Measurements from ENCODE around the gene KRAS. TPM values are rescaled to one million over a fixed set of nuclear protein-coding genes. Genes with fewer than 3 reads are reported as not detected.

Gene KRAS
- total RNA-seq, 2 experiments from 2014 or later = 8.6 to 39.1 TPM

- H3K36me3 ChIP-seq (ENCODE audit: insufficient read depth, low read length) = no peaks in the 10 kb centered on the region
- intact Hi-C loops (cut with micrococcal nuclease; ENCODE audit: unreplicated experiment) = no loop called here
- no peaks in the 10 kb centered on the region for H4K20me1 ChIP-seq (ENCODE audit: insufficient read depth, low read length)
- no peak for DNase-seq (ENCODE audit: low spot score)
- H3K27ac ChIP-seq (ENCODE audit: low read depth, low read length, poor library complexity, severe bottlenecking) = peak overlapping the region; percentile 20
- H3K4me3 ChIP-seq (ENCODE audit: low read depth, low read length, poor library complexity, severe bottlenecking) = peak overlapping the region; percentile 10
- POLR2A ChIA-PET = interaction anchor here (0.5 to 2.6 kb wide), 6 partner anchors 9 to 108 kb away, joined by 3 to 21 read pairs (median 4); partner anchors contain the start of gene KRAS
- peaks cover 20% of the 10 kb centered on the region for H3K4me1 ChIP-seq (ENCODE audit: insufficient read depth, low read length, poor library complexity, severe bottlenecking)
- H2AFZ ChIP-seq (ENCODE audit: low read length) = peak overlapping the region; percentile 85
- no TSS peak for BruUV-seq (replicated peaks)
- H3K79me2 ChIP-seq (ENCODE audit: insufficient read depth, low read depth, low read length) = no peaks in the 10 kb centered on the region
- H3K4me2 ChIP-seq (ENCODE audit: low read length) = peak overlapping the region; percentile 62
- no peaks in the 10 kb centered on the region for H3K9me3 ChIP-seq (ENCODE audit: low read length)
- H3K9me2 ChIP-seq (ENCODE audit: insufficient read depth, low read length) = no peaks in the 10 kb centered on the region
- TF ChIP-seq CTCF (conservative IDR thresholded peaks at IDR 0.05; ENCODE audit: low read length) (no peak), EZH2phosphoT487 (IDR thresholded peaks at IDR 0.05; ENCODE audit: borderline replicate concordance, low read depth, low read length) (no peak)
- CTCF ChIA-PET (ENCODE audit: unreplicated experiment) = no interaction called here
Observed at GRCh38 chr12:25263594-25263993, 12.9 kb upstream of the KRAS start.

GRCh38 chr12:25262389-25263074, 11.8 kb upstream of the KRAS start:
- ChIA-PET CTCF (ENCODE audit: unreplicated experiment) (interaction anchor here (0.6 kb wide), 1 partner anchor 268 kb away, joined by 3 read pairs; no protein-coding TSS in a partner anchor), POLR2A (interaction anchor here (0.6 to 2.6 kb wide), 4 partner anchors 11 to 137 kb away, joined by 3 to 21 read pairs (median 4); partner anchors contain the start of gene KRAS)
- no peak overlapping the region for H3K4me3 ChIP-seq (ENCODE audit: low read depth, low read length, poor library complexity, severe bottlenecking)
- no peak overlapping the region for H2AFZ ChIP-seq (ENCODE audit: low read length)
- no peaks in the 10 kb centered on the region for H3K36me3 ChIP-seq (ENCODE audit: insufficient read depth, low read length)
- no peaks in the 10 kb centered on the region for H4K20me1 ChIP-seq (ENCODE audit: insufficient read depth, low read length)
- peaks cover 20% of the 10 kb centered on the region for H3K4me1 ChIP-seq (ENCODE audit: insufficient read depth, low read length, poor library complexity, severe bottlenecking)
- no peak overlapping the region for H3K4me2 ChIP-seq (ENCODE audit: low read length)
- TF ChIP-seq EZH2phosphoT487 (IDR thresholded peaks at IDR 0.05; ENCODE audit: borderline replicate concordance, low read depth, low read length) = no peak
- BruUV-seq (replicated peaks) = no TSS peak
- no peak for DNase-seq (ENCODE audit: low spot score)
- H3K27ac ChIP-seq (ENCODE audit: low read depth, low read length, poor library complexity, severe bottlenecking) = no peak overlapping the region
- H3K79me2 ChIP-seq (ENCODE audit: insufficient read depth, low read depth, low read length) = no peaks in the 10 kb centered on the region
- no peaks in the 10 kb centered on the region for H3K9me2 ChIP-seq (ENCODE audit: insufficient read depth, low read length)
- intact Hi-C loops (cut with micrococcal nuclease; ENCODE audit: unreplicated experiment) = no loop called here
- H3K9me3 ChIP-seq (ENCODE audit: low read length) = no peaks in the 10 kb centered on the region

GRCh38 chr12:25257590-25258324, 7.0 kb upstream of the KRAS start:
- Histone ChIP-seq H3K4me2 (ENCODE audit: low read length) (no peak overlapping the region), H3K27ac (ENCODE audit: low read depth, low read length, poor library complexity, severe bottlenecking) (no peak overlapping the region), H3K36me3 (ENCODE audit: insufficient read depth, low read length) (no peaks in the 10 kb centered on the region), H3K4me1 (ENCODE audit: insufficient read depth, low read length, poor library complexity, severe bottlenecking) (peaks cover 22% of the 10 kb centered on the region), H3K9me3 (ENCODE audit: low read length) (no peaks in the 10 kb centered on the region), H4K20me1 (ENCODE audit: insufficient read depth, low read length) (no peaks in the 10 kb centered on the region), H3K4me3 (ENCODE audit: low read depth, low read length, poor library complexity, severe bottlenecking) (no peak overlapping the region), H3K9me2 (ENCODE audit: insufficient read depth, low read length) (no peaks in the 10 kb centered on the region), H3K79me2 (ENCODE audit: insufficient read depth, low read depth, low read length) (no peaks in the 10 kb centered on the region), H2AFZ (ENCODE audit: low read length) (no peak overlapping the region)
- TF ChIP-seq EZH2phosphoT487 (IDR thresholded peaks at IDR 0.05; ENCODE audit: borderline replicate concordance, low read depth, low read length) = no peak
- TF ChIP-seq CTCF (conservative IDR thresholded peaks at IDR 0.05; ENCODE audit: low read length) = no peak
- intact Hi-C loops (cut with micrococcal nuclease; ENCODE audit: unreplicated experiment) = no loop called here
- no peak for DNase-seq (ENCODE audit: low spot score)
- BruUV-seq (replicated peaks) = no TSS peak
- ChIA-PET CTCF (ENCODE audit: unreplicated experiment) (no interaction called here), POLR2A (interaction anchor here (1.2 kb wide), 1 partner anchor 111 kb away, joined by 3 read pairs; no protein-coding TSS in a partner anchor)

Measured in OCI-LY7 (cell line).